Stimulated activated CD4-positive, alpha-beta T cell treated with anti-CD3 and anti-CD28 coated beads, Interleukin-12 subunit alpha, Interleukin-12 subunit beta, amount 100 ng/mL, for 4 hours (primary cell): ENCODE data around the gene CCNG1.
"Not testable (repeated sequence)": the region's sequence is repeated elsewhere in the genome, so short reads cannot be mapped to it uniquely, and the experiment has no call there.

Experiments
- DNase-seq: peaks from one replicate; pipeline ENCODE4 v3.0.0-alpha.2; 2020

Gene CCNG1

GRCh38 chr5:163437309-163438182 lies at the start of gene CCNG1:
Gene CCNG1 (plus strand): TSS chr5:163437595. CDS start chr5:163439257, 1,662 bp downstream.
- peak; percentile 79 for DNase-seq

GRCh38 chr5:163395792-163396191 lies 41.6 kb upstream of the CCNG1 start:
- no peak for DNase-seq

- not testable (repeated sequence) for DNase-seq
Observed at GRCh38 chr5:163396818-163397340, 40.5 kb upstream of the CCNG1 start.

- no peak for DNase-seq
Observed at GRCh38 chr5:163397354-163397753, 40.0 kb upstream of the CCNG1 start.

- no peak for DNase-seq
Observed at GRCh38 chr5:163399923-163400322, 37.5 kb upstream of the CCNG1 start.

- no peak for DNase-seq
Observed at GRCh38 chr5:163401271-163401670, 36.1 kb upstream of the CCNG1 start.

GRCh38 chr5:163402007-163402406 lies 35.4 kb upstream of the CCNG1 start:
- DNase-seq, result no peak

GRCh38 chr5:163404364-163405173 lies 32.8 kb upstream of the CCNG1 start:
- DNase-seq, result no peak

GRCh38 chr5:163407034-163407655 lies 30.2 kb upstream of the CCNG1 start:
- DNase-seq, result no peak

- peak; percentile 44 for DNase-seq
Observed at GRCh38 chr5:163408311-163408923, 29.0 kb upstream of the CCNG1 start.

- DNase-seq, result no peak
Observed at GRCh38 chr5:163409384-163409783, 28.0 kb upstream of the CCNG1 start.

- DNase-seq, result no peak
Observed at GRCh38 chr5:163410505-163410904, 26.9 kb upstream of the CCNG1 start.

GRCh38 chr5:163415673-163416072 lies 21.7 kb upstream of the CCNG1 start:
- not testable (repeated sequence) for DNase-seq

GRCh38 chr5:163424836-163425235 lies 12.6 kb upstream of the CCNG1 start:
- no peak for DNase-seq

GRCh38 chr5:163426128-163426527 lies 11.3 kb upstream of the CCNG1 start:
- DNase-seq, result not testable (repeated sequence)

GRCh38 chr5:163432544-163432943 lies 4.9 kb upstream of the CCNG1 start:
- no peak for DNase-seq

- DNase-seq, result no peak
Observed at GRCh38 chr5:163433271-163433670, 4.1 kb upstream of the CCNG1 start.

GRCh38 chr5:163434401-163434866 lies 3.0 kb upstream of the CCNG1 start:
- DNase-seq, result peak; percentile 12

- DNase-seq, result no peak
Observed at GRCh38 chr5:163436515-163436914, 880 bp upstream of the CCNG1 start.

GRCh38 chr5:163437011-163437308 lies 435 bp upstream of the CCNG1 start:
- no peak for DNase-seq

- no peak for DNase-seq
Observed at GRCh38 chr5:163439092-163439425, 1.7 kb downstream of the CCNG1 start.

- no peak for DNase-seq
Observed at GRCh38 chr5:163440954-163441353, 3.6 kb downstream of the CCNG1 start.

GRCh38 chr5:163444526-163444925 lies 7.1 kb downstream of the CCNG1 start:
- DNase-seq, result no peak
